Measurements from ENCODE around the gene SAFB.

- TF ChIP-seq POLR2A (IDR thresholded peaks at IDR 0.05): no peak
- peak; percentile 75 to 98 (median 95) for TF ChIP-seq CTCF (IDR thresholded peaks at IDR 0.05)
Observed at GRCh38 chr19:5578097-5578846, 44.6 kb upstream of the SAFB start.

All from testis (tissue), 2 donors.